COLO829 (cell line): ENCODE results near the gene TMEM54.

ENCODE experiments used
- DNase-seq: peaks from one replicate; pipeline ENCODE4 v3.0.0; 2012; ENCODE audit warnings: low spot score

TMEM54 gene

DNA sequence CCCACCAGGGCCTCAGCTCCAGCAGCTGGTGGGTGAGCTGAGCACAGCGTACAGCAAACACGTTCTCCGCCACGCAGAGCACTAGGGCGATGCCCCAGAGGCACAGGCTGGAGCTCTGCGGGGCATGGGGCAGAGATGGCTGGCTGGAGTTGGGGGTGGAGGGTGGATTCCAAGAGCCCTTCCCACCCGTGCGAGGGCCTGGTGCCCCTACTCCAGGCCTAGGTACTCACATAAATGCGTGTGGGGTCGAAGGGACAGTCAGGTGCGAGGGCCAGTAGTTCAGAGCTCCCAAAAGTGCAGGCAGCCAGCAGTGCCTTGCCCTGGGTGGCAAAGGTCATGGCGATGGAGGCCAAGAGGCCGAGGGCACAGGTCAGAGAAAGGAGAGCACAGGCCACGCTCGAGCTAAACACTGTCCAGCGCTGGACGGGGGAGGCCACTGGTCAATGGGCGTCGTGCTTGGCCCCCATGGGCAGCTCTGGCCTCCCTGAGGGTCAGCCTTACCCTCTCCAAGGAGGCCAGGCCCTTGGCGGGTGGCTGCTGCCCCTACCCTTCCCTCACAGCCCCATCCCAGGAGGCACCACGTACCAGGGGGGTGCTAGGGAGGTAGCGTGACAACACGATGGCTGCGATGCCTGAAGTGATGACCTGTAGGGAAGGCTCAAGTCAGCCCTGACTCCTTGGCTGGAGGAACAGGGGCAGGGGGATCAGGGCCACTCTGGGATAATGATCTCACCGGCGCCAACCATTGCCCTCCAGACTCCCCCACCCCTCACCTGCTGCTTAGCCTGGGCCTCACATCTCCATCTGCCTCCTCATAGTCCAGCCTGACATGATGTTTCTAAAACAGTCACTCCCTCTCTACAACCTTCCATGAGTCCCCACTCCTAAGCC, 5.6 kb downstream of the TMEM54 start:
- DNase-seq = no peak

DNA sequence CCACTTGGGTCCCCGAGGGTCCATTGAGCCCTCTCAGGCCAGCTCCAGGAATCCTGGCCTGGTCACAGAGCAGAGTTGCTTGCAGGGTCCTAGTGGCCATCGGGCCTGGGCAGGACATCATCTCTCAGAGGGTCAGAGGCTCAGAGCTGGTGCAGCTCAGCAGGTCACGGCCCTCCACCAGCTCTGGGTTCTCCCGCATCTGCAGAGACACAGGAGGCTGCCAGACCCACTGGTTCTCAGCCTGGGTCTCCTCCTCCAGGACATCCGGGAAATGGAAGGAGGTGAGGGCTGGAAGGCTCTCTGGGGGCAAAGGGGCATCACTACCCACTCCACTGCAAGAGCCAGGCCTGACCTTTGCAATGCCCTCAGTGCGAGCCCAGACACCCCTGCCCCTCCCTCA, 6.5 kb downstream of the TMEM54 start:
- DNase-seq = no peak

DNA sequence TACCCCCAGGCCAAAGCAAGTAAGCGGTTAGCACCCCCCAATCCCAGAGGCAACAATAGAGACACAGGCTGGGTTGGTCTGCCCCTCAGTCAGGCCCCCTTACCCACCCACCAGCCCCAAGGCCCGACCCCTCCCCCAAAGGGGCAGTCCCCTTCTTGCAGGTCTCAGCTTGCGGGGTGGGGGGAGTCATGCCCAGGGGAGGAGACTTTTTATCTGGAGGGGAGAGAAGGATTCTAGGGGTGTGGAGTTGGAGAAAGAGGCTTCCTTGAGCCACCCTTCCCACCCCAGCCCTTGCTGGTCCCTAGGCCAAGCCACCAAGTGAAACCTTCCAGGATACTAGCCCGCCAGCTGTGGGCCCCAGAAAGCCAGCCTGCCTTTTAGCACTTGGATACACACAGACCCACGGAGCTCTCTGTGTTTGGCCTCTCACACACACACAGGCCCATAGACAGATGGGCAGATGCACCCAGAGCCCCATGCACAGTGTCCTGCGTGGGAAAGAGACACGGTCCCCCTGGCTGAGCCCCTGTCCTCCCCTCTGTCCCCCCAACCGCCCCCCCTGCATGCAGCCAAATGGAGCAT, 7.1 kb downstream of the TMEM54 start:
- no peak for DNase-seq

DNA sequence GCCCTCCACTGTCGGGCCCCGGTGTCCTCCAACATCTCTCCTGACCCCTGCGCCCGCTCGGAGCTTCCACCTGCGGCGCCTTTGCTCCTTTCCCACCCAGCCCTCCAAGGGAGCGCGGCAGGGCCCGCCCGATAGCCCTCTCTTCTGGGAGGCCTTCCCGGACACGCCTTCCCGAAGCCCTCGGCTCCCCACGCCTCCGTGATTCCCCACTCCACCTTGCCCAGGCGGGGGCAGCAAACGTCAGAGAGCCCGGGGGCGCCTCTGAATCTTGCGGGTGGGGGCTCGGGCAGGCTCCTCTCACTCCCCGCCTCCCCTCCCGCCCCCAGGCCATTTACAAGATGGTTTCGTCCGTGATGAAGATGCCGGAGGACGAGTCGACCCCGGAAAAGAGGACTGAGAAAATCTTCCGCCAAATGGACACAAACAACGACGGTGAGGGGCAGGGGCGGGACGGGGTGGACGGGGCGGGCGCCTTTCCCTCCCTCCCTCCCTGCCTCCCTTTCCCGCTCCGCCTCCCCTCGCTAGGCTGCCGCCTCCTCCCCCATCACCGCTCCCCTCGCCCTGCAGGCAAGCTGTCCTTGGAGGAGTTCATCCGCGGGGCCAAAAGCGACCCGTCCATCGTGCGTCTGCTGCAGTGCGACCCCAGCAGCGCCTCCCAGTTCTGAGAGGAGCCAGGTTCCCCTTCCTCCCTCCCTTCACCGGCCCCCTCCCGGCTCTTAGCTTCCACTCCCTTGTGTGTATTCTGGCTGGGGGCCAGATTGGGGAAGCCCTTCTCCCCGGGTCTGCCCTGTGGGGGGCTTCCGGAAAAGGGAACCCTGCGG, 7.8 kb downstream of the TMEM54 start:
- no peak for DNase-seq

DNA sequence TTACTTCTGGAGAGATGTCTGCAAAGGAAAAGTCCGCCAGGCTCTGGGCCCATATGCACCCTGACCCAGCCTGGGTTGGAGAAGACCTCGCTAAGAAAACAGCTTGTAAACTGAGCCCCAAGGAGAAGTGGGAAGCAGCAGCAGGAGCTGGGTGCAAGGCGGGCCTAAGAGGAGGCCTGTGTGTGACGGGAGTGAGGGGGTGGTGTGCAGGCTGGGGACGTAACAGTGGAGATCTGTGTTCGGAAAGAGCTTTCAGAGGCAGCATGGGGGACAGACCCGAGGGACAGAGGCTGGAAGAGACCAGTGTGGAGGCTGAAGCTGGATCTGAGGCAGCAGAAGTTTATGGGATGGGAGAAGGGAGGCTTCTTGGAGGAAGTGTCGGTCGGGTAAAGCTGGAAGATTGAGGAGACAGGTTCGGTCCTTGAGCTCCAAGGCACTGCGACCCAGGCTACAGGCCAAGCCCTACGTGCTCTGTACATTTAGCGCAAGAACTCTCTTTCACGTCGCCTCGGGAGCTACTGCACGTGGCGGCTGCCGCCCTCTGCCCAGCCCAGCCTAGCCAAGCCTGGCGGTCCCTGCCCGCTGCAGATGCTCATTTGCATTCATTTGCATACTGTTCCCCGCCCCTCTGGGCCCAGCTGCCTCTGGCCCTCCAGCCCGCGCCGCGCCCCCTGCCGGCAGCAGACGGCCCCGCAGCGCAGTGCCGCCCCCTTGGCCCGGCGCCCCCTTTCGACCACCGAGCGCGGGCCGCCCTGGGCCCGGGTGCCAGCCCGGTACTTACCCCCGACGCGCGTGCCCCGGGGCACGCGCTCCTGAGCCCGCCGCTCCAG, 8.6 kb downstream of the TMEM54 start:
- DNase-seq = peak; percentile 37

DNA sequence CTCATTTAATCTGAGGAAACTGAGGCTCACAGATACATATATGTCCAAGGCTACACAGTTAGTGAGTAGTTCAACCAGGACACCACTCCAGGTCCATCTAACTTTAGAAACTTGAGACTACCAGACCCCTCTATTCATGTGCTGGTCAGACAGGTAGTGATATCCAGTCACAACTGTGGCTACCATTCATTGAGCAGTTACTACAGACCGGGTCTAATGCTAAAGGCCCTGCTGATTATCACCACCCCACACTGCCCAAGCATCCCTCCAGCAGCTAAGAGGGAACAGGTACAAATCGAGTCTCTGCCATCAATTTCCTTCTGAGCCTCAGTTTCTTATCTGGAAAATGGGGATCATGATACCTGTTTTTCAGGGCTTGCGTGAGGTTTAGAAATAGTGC, 9.6 kb downstream of the TMEM54 start:
- no peak for DNase-seq

DNA sequence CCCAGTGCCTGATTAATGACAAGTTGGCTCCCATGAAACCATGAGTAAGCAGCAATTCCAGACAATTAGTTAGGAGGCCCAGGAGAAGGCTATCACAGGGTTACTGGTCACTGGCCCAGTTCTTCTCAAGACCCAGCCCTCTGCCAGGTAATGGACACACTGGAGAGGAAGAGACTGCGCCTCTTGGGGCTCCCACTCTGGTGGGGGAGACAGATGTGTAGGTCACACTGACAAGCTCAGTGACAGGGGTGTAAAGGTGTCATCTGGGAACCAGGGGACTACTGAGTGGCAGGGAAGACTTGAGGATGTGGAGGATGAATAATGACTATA, 10.0 kb downstream of the TMEM54 start:
- no peak for DNase-seq

DNA sequence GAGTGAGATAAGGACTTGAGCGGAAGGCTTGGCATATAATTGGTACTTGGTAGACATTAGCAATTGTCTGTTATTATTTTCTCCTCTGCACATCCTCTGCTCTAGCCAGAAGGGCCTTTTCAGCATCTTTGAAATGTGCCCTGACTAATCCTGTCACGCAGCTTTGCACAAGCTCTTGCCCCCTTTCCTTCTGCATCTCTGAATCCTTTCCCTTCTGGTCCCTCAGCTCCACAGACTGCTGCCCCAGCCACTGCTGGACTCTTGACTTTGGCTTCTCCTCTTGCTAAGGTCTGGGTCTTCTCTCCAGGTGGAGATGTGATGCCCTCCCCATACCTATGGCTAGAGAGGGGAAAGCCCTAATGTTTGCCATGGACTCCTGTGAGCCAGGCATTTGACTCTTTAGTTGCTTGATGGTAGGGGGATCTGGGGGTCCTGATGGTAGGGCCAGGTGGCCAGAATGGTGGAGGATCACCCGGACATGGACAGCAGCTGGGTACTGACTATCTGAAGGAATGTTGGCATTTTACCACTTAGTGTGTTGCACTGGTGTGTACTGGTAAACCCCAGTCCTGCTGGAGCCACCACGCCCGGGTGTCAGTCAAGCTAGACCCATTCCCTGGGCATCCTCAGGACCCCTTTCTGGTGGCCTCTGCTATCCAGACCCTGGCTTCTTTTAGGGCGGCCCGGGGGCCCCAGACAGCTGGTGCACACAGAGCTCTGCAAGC, 10.5 kb downstream of the TMEM54 start:
- DNase-seq = no peak

DNA sequence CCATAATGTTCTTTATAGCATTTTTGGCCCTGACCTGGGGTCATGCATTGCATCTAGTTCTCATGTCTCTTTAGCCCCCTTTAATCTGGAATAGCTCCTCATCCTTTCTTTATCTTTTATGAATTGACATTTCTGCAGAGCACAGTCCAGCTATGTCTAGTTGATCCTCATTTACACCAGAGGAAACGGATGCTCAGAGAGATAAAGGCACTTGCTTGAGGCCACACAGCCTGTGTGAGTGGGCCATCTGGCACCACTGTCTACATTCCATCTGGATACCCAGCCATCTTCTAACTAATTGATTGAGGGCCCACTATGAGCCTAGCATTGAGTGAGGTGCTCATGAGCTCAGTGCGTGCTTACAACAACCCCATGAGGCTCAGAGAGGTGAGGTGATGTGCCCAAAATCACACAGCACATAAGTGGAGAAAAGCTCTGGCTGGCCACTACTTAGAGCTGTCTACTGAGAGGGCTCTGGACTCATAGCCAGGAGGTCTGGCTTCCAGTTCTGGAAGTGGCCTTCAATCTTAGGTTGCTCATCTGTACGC, 11.4 kb downstream of the TMEM54 start:
- DNase-seq = no peak

DNA sequence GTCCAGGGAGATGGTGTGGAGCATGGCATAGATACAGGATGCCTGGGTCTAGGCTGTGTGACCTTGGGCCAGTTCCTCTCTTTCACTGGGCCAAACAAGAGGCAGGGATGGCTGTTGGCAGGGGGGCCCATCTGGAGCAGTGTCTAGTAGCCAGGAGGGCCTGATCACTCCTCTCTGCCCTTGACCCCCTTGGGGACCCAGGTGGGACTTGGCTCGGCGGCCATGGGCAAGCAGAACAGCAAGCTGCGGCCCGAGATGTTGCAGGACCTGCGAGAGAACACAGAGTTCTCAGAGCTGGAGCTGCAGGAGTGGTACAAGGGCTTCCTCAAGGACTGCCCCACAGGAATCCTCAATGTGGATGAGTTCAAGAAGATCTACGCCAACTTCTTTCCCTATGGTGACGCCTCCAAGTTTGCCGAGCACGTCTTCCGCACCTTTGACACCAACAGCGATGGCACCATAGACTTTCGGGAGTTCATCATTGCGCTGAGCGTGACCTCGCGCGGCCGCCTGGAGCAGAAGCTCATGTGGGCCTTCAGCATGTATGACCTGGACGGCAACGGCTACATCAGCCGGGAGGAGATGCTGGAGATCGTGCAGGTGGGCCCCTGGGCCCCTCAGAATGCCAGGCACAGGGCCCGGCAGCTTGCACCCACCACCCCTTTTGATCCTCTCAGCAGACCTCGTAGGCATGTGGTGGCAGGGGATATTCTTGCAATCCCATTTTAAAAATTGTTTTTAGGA, 12.3 kb downstream of the TMEM54 start:
- no peak for DNase-seq

DNA sequence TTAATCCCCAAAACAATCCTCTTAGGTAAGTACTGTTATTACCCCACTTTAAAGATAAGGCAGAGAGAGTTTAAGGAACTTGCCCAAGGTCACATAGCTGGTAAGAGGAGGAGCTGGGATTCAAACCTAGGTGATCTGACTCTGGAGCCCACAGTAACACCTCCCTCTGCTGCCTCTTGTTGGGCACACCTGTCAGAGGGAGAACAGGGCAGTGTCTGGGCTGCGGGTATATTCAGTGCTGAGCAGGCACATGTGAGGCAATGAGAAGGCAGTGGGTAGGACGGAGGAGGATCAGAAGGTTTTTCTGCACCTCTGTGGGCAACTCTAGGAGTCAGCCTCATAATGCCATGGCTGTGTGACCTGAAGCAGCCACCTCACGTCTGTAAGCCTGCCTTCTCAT, 13.1 kb downstream of the TMEM54 start:
- no peak for DNase-seq

DNA sequence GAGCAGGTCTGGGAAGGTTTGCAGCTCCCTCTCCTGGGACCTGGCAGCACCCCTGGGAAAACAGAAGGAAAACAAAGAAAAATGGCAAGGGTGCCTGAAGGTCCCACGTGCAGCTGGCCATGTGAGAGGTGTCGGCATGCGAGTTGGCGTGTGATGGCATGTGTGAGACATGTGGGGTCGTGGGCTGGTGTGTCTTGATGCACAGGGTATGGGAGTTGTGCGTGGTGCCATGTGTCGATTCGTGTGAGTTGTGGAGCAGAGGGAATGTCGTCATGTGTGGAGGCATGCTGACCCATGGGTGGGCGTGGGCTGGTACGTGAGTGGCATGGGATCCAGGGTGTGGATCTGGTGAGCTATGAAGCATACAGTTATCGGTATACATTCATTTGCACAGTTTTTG, 13.6 kb downstream of the TMEM54 start:
- no peak for DNase-seq

DNA sequence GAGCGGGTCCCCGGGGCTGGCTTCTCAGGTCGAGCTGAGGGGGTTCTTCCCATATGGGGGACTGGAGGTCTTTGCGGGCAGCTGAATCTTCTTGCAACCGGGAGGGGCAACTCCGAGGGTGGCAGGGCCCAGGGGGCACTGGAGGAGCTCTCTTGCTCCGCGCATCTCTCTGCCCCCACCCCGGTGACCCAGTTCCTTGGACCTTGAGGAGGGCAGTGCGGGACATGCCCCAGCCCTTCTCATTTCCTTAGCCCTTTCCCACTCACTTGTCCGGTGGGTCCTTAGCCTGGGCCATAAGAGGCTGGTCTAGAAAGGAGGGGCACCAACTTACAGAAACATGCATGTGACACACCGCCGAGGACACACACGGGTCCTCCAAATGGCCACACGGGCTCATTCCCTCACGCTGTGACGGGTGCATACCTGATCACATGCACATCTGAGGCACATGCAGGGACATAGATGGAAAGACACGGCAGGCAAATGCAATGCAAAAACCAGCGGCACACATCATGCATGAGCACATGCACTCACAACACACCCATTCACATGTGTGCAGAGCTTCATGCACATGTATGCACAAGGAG, 14.3 kb downstream of the TMEM54 start:
- DNase-seq = no peak

DNA sequence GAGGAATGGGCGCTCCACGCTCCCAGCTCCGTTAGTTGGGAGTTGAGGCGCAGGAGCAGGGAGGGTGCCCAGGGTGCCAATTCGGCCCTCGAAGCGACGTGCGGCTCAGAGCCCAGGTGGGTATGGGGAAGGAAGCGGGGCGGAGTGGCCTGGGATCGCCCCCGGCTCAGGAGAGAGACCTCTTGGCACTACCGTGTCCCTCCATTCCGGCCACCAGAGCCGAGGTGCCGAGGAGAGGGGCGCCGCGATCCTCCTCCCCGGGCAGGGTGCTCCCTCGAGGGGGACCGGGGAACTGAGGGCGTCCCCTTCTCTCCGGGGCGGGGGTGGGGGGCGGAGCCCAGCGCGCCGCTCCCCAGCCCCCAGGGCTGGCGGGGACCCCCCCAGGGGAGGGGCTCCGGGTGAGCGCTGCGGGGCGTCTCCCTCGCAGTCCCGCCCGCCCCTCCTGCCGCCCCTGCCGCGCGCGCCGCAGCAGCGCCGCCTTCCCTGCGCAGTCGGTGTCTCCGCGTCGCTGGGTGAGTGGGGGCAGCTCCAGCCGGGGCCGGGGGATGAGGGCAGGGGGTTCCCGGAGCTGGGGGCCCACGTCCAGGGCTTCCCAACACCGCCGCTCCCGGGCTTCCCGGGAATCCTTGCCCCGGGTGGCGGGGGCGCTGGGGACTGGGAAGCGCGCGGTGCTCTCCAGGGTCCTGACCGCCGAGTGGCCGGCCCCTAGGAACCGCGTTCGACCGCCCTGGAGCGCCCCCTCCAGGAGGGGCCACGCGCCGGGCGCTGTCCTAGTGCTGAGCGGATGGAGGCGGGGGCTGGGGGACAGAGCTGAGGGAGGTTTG, 15.0 kb downstream of the TMEM54 start, which contains the start of gene HPCA:
TSS of gene HPCA (plus strand) at position 488 of the 824 bp plus-strand sequence. CDS start 2,408 bp downstream, outside the sequence.
- DNase-seq = peak; percentile 42

DNA sequence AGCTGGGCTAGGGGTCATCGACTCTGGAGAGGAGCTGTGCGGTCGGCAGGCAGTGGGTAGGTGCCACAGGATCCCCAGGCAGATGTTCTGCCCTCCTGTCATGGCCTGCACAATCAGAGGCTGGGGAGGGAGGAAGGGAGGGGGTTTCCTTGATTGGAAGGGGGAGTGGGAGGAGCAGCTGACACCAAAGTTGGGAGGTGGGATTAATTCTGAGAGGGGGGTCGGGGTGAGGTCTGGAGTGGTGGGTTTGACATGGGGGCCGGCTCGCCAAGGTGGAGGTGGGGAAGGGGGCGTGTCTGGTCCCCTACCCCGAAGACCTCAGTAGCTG, 15.5 kb downstream of the TMEM54 start:
- DNase-seq = no peak

DNA sequence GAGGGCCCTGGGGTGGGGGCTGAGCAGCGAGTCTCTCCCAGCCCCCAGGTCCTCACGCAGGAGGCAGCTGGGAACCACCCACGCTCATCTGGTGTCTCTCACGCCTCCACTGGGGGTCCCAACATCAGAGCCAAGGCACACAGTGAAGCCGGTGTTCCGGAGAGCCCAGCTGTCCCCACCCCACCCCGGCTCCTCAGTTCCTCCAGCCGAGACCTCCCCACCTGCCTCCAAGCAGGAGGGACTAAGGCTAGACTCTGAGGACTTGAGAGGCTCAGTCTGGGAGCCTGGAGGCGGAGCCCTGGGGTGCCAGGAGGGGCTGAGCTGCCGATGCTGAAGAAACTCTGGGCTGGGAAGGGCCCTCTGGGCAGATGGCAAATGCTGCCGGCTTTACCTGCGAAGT, 16.5 kb downstream of the TMEM54 start:
- no peak for DNase-seq

DNA sequence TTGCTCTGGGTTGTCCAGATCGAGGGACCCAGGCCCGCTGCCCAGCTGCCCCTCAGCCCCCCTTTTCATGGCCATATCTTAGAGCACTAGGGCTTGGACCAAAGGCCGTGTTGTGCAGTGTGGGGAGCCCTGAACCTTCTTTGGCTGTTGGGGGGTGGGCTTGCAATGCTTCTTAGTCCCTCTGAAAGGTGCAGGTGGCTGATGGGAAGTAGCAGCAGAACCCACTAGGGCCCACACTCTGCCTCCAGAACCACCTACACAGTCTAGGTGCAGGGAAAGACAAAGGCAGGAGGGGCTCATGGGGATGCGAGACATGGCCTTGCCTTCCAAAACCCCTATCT, 17.2 kb downstream of the TMEM54 start:
- DNase-seq = no peak

DNA sequence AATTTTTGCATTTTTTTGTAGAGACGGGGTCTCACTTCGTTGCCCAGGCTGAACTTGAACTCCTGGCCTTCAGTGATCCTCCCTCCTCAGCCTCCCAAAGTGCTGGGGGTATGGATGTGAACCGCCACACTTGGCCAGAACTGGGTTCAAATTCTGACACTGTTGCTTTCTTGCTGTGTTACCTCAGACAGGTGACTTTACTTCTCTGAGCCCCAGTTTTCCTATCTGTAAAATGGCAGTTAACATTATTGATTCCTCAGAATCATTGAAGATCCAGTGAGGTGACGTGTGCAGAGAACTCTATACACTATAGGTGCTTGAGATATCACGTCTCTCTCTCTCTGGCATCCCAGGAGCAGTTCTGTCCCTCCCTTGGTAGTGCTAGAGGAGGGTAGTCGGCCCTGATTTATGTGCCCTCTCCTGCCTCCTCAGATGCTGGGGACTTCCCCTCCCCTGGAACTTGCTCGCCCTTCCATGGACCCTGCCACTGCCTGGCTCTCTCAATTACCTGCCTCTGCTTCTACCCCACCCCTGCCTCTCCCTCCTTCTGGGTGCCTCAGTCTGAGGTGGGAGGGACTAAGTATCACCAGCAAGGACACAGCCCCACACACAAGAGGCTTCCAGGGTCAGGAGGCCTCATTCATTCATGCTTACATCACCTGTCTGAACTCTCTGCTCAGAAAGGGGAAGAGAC, 17.7 kb downstream of the TMEM54 start:
- DNase-seq = no peak
